IPS-11a (cell line): ENCODE measurements around the gene YLPM1.

Experiments used
- H3K4me3 ChIP-seq: one replicate; pipeline ENCODE4 v1.5.1; 2013; ENCODE audit warnings: low read depth, low read length, control low read depth

Gene YLPM1

DNA sequence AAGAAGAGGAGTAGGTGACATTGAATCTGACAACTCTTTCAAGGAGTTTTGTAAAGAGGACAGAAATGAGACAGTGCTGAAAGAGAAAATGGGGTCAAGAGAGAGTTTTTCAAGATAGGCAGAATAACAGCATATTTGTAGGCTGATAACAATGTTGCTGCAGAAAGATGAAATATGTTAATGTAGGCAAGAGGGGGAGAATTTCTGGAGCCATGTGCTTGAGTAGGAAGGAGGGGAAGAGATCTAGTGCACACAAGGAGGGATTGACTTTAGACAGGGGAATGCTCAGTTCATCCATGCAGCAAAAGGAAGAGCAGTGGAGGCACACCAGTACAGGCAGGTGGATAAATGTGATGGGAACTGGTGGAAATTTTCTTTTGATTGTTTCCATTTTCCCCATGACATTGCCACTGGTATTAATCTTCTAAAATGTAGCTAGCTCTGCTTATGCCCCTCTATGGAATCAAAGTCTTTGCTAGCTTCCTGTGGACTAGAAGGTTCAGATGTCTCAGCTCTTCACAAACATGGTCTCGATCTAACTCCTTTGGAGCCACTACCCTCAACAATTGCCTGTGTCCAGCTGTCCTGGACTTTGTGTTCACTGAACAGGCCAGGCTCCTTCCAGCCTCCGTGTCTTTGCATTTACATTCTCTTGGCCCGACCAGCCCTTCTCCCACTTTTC is 103.7 kb downstream of the YLPM1 start:
- no peak overlapping the region for H3K4me3 ChIP-seq

DNA sequence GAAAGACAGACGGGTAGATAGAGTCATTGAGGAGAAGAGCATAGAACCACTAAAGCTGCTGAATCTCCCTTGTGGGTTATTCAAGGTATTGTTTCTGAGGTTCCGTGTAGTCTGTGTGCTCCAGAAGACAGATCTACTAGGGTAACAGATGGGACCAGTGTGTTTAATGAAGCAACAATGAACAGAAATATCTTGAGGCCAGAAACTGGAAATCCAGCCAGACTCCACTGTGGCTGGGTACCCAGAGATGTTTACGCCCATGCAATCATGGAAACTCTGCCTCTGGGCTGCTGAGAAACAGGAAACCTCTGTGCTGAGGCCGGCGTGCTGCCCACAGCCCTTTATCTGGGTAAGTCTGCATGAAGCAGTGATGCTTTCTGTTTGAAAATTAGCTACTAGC is 104.6 kb downstream of the YLPM1 start:
- no peak overlapping the region for H3K4me3 ChIP-seq

DNA sequence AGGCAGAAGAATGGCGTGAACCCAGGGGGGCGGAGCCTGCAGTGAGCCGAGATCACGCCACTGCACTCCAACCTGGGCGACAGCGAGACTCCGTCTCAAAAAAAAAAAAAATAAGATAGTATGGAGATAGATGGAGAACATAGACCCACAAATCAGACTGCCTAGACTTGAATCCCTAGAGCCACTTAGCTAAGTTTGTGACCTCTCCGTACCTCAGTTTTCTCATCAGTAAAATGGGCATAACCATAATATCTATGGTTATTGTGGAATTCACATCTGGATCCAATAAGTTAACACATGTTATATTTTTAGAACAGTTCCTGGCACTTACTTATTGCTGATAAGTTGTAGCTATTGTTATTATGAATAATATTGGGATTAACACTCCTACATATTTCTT is 105.6 kb downstream of the YLPM1 start:
- H3K4me3 ChIP-seq: no peak overlapping the region

DNA sequence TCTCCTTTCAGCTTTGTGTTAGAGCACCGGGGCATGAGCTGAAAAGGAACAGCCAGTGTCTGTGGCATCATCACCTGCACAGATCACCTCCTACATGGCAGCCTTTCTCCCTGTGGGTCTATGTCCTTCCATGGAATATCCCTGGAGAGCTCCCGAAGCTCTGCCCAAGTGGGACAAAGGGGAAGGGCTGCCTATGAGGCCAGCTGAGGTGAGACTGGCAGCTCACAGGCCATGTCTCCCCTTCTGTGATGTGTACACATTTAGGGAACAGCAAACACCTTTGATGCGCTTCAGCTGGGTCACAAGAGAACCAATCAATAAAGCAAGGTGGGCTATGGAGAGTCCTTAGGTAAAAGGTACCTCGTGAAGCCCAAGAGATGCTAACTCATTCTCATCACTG is 108.7 kb downstream of the YLPM1 start:
- H3K4me3 ChIP-seq: no peak overlapping the region

GRCh38 chr14:74875204-74875603 is 112.1 kb downstream of the YLPM1 start:
- H3K4me3 ChIP-seq: no peak overlapping the region

DNA sequence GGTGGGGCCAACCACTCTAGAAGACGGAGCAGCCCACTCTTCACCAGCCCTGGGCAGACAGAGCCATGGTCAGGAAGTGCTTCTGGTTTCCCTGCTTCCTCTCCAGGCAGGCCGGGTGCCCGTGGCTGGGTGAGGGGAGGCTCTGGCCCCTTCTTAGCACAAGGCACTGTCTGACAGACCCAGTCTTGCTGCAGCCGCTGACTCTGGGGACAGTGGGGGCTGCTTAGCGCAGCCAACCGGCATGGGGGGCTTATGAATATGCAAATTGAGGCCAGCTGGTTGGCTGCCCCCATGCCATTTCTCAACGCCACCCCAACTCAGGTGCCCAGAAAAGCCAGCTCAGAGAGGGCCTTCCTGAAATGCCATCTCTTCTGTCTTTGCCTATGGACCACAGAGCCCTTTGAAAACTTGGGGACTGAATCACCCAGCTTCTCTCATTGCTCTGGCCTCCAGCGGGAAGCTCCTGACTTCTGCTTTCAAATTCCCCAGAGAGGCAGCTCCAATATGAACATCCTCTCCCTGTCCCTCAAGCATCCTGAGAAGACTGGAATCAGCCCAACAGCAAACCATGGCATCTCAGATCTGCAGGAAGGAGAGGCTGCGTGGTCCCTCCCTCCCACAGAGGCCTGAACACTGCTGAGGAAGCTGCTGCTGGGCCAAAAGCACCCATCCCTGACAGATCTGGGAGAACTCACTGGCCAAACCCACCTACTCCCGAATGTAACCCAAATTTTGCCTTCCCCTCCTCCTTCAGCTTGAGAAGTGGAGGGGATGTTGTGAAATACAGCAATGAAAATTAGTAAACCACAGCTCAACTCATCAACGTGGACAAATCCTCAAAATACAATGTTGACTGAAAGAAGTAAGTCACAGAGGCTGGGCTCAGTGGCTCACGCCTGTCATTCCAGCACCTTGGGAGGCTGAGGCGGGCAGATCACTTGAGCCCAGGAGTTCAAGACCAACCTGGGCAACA is 113.1 kb downstream of the YLPM1 start, which contains the start of gene PROX2:
TSS of gene PROX2 (minus strand) at position 205 of the 973 bp plus-strand sequence. CDS start 12,311 bp downstream, outside the sequence.
- no peak within 1 kb of the TSS for H3K4me3 ChIP-seq

DNA sequence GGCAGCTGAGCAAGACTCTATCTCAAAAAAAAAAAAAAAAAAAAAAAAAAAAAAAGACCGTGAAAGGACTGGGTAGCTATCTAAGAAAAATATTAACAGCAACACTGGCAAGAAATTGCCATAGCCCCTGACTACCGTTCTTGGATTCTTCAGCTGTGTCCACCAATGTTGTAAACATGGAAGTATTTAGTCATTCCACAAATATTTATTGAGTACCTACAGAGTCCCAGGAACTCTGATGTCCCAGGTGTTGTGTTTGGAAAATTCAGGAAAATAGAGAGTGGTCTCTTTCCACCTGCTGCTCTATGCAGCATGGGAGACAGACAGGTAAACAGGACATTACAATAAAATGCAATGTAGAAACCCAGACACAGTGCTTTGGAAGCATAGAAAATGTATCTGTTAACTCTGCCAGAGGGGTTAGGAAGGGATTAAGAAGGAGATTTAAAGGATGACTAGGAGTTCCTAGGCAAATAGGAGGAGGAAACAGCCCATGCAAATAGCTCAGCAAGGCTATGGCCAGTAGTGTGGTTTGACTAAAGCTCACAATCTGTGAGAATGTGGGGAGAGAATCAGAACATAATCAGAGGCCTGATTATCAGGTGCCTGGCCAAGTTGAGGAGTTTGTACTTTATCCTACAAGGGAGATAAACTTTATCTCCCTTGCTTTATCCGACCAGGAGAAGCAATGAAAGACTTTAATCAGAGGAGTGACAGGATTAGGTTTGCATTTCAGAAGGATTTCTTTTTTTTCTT is 116.5 kb downstream of the YLPM1 start:
- no peak overlapping the region for H3K4me3 ChIP-seq

DNA sequence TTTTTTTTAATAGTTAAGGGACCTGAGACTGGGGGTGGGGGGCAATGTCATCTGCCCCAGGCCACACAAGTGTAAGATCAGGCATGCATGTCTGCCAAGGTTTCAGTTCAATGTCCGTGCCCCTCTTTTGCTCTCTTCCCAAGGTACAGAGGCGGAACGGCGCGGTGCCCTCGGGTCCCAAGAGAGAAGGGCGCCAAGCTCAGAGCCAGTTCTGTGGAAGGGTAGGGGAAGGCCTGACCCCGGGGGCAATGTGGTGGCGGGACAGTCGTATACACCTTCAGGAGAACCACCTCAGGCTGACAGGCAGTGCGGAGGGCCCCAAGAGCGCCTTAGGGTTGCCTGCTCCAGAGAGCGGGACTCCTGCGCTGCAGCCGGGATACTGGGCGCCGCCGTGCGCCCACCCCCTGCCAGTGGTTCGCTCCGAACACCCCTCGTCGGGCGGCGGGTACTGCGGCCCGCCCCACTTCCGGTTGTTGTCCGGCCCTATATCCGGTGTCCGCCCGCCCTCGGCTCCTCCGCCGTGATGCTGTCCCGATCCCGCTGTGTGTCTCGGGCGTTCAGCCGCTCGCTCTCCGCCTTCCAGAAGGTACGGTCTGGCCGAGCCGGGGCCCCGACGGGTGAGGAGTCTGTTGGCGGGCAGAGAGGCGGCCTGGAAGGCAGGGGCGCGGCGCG is 118.5 kb downstream of the YLPM1 start, which contains the start of gene DLST:
TSS of gene DLST (plus strand) at position 486 of the 672 bp plus-strand sequence. CDS start at position 524, 38 bp downstream.
- peak within 1 kb of the TSS; percentile 86 for H3K4me3 ChIP-seq

GRCh38 chr14:74882103-74882920 is 119.2 kb downstream of the YLPM1 start:
- H3K4me3 ChIP-seq: peak overlapping the region; percentile 86
